GM12801 (cell line): Measurements from ENCODE around the gene VWC2.

Experiments
- TF ChIP-seq, protein P1 (sequence below): IDR thresholded peaks from one replicate; pipeline ENCODE4 v1.5.1; 2011; ENCODE audit warnings: control low read depth; ENCODE audit not compliant: insufficient read length; ENCODE audit errors: extremely low read depth

The VWC2 gene

DNA sequence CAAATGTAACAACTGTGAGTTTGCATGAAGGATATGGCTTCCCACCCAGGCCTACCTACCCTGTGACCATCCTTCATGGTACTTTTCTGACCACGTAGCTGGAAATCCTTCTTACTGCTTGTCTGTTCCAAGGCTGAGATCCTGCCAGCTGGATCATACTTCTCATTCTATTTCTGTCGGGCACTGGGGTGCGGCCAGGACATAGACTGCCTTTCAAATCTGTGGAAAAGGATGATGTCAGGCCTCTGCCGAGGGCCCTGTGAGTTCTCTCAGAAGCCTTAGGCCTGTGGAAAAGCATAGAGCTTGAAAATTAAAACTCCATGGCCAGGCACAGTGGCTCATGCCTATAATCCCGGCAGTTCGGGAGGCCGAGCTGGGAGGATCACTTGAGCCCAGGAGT, 10.0 kb downstream of the VWC2 start:
- TF ChIP-seq, protein P1, sequence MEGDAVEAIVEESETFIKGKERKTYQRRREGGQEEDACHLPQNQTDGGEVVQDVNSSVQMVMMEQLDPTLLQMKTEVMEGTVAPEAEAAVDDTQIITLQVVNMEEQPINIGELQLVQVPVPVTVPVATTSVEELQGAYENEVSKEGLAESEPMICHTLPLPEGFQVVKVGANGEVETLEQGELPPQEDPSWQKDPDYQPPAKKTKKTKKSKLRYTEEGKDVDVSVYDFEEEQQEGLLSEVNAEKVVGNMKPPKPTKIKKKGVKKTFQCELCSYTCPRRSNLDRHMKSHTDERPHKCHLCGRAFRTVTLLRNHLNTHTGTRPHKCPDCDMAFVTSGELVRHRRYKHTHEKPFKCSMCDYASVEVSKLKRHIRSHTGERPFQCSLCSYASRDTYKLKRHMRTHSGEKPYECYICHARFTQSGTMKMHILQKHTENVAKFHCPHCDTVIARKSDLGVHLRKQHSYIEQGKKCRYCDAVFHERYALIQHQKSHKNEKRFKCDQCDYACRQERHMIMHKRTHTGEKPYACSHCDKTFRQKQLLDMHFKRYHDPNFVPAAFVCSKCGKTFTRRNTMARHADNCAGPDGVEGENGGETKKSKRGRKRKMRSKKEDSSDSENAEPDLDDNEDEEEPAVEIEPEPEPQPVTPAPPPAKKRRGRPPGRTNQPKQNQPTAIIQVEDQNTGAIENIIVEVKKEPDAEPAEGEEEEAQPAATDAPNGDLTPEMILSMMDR = no peak

DNA sequence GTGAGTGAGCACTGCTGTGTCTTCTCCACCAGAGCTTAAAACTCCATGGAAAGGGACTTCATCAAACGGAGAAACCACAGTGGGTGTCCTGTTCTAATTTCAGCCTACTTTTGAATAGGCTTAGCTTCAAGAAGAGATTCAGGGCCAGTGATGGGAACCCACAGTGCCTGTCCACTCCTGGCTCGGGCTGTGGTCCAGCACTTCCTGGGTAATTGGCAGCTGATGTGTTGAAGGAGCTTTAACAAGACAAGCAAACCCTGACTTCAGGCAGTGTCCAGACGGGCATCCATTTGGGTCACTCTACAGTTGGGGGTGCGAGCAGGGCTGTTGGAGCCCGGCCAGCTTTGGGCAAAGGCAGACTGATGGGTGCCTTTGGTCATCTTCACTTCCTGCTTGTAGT, 14.5 kb downstream of the VWC2 start:
- TF ChIP-seq, protein P1 = no peak

DNA sequence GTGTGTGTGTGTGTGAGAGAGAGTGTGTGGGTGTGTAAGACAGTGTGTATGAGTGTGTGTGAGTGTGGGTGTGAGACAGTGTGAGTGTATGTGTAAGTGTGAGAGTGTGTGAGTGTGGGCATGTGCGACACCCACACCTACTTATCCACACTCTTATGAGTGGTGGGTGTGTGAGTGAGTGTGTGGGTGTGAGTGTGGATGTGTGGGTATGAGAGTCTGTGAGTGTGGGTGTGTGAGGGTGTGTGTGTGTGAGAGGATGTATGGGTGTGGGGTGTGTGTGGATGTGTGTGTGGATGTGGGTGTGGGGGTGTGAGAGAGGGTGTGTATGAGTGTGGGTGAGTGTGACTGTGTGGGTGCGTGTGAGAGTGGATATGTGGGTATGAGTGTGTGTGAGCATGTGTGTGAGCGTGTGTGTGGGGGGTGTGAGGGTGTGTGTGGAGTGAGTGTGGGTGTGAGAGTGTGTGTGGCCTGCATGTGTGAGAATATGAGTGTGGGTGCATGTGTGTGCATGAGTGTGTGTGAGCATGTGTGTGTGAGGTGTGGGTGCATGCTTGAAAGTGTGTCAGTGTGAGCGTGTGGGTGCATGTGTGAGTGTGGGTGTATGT, 15.1 kb downstream of the VWC2 start:
- TF ChIP-seq, protein P1 = no peak

DNA sequence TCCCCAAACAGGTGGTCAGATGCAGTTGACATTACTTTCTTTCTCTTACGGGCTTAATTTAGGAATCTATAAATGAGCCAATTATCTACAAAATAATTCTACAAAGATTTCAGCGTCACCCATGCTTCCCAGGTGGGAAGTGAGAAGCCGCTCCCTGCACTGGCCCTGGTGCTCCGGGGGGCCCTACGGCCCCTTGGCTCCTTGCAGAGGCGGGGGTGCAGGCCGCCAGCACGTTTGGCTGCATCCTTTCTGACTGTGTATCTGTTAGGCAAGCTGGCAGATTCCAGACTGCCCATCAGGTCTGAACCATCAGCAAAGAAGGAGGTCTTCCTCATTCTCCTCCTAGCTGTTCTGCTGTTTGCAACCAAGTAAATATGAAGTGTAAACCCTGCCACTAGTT, 16.3 kb downstream of the VWC2 start:
- TF ChIP-seq, protein P1 = no peak

DNA sequence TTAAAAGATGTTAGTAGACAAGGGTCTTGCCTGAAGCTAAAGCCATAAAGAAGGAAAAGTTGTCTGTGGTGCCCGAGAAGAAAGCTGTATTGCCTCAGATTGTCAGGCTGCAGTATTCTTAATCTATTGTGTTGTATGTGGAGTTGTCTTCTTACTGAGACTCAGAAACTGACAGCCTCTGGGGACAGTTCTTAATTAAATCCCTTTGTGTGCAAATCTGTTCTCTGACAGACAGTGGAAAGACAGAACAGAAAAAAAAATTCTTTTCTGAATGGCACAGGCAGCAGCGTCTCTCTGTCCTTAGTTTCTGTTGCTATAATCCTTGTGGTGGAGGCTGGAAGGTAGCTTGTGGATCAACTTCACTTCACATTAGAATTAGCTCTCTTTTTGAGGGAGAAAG, 16.8 kb downstream of the VWC2 start:
- TF ChIP-seq, protein P1 = no peak

DNA sequence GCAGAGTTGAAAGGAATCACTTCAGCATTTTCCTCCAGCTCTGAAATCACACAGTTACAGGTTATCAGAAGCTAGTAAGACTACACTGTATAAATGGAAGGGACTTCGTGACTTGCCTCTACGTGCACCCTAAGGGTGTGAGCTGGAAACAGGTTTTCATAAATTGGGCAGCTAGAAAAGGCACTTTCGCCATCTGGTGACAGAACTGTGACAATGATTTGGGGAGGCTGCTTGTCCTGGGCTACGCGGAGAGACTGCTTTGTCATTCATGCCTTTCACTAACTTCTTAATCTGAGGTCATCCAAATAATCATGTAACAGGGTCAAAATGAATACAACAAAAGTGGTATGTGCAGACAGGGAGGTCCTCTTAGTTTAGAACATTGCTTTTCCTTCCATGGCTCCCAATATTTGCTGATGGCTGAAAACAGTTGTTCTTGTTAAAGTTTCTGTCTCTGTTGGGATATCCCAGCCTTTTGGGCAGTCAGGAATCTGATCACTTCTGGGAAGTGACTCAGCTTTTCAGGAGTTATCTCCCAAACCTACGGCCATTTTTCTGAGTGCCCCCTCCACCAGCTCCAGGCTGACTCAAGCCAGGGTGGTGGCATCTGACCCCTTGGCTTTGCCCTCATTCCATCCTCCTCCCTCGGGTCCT, 17.8 kb downstream of the VWC2 start:
- TF ChIP-seq, protein P1 = no peak

DNA sequence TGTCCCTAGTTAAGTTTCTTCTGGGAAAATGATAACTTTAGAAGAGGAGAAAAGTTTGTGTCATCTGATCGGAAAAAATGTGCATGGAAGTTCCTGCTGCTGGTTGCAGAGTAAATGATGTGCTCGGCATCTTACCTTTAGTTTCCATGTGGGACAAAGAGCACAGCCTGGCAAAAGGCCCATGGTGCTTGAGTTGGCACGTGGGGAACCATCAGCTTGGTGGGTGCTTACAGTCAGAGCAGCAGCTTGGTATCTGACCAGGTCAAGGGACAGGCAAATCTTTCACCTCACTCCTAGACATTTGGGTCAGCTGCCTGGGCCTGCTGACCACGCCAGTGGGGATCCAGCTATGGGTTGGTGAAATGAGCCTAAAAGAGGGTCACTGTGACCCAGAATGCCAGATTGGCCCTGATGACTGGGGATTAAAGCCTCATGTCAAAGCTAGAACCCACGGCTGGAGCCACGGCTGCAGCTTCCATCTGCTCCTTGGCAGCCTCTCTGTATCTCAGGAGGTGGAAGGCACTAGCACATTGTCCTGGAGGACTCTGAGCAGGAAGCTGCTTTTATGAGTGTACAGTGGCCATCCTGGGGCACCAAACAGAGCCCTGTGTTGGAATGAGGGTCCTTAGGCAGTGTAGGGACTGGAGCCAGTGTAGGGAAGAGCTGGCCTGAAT, 24.7 kb downstream of the VWC2 start:
- TF ChIP-seq, protein P1 = no peak
